GM12873 (cell line): ENCODE measurements around the gene RGL1.

ENCODE experiments used
- CTCF ChIP-seq: IDR thresholded peaks from 2 replicates; pipeline ENCODE4 v1.5.1; 2012; ENCODE audit warnings: low read depth, mild to moderate bottlenecking, moderate library complexity, low read length, control low read depth; ENCODE audit not compliant: insufficient read depth; ENCODE audit errors: missing control alignments

Gene RGL1

GRCh38 chr1:183975651-183976050 lies 170.7 kb downstream of the RGL1 start:
- no peak for TF ChIP-seq CTCF

DNA sequence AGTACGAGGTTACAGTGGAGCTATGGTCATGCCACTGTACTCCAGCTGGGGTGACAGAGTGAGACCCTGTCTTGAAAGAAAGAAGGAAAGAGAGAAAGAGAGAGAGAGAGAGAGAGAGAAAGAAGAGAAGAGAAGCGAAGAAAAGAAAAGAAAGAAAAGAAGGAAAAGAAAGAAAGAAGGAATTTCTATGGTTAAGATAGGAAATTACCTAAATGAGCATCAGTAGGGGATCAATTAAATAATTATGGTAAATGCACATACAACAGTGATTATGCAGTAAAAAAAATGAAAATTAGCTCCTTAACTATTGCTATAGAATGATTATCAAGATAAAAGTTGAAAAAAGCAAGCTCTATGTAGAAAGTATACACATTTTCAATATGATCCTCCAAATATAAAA lies 172.8 kb downstream of the RGL1 start:
- TF ChIP-seq CTCF = no peak
